Measurements from ENCODE around the gene GABBR2. TPM values are rescaled to one million over a fixed set of nuclear protein-coding genes. Genes with fewer than 3 reads are reported as not detected.

Gene GABBR2
- total RNA-seq, 4 donors from 2014 or later = under 0.01 to 0.62 TPM; not detected in 2

DNA sequence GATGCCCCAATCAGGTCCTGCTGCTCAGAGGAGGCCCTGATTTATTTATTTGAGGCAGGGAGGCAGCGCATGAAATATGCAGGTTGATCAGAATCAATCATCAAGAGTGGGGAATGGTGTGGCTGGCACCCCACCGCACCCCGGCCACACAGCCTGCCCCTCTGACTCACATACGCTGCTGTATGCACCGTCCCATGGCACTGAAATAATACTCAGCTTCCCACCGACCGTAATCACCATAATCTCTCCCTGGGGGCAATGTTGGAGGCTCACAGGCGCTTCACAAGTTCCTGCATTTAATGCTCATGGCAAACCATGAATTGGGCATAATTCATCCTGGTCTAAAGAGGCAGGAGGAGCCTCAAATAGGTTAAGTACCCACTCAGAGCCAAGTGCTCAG, 312.1 kb downstream of the GABBR2 start:
- no peaks in the 10 kb centered on the region for H3K9me3 ChIP-seq
- H3K27ac ChIP-seq = no peak overlapping the region
- TF ChIP-seq CTCF (IDR thresholded peaks at IDR 0.05) (no peak), POLR2A (IDR thresholded peaks at IDR 0.05) (no peak)
- no peak overlapping the region for H3K4me3 ChIP-seq
- no peaks in the 10 kb centered on the region for H3K36me3 ChIP-seq
- intact Hi-C loops (cut with DNase I; ENCODE audit: low total_unique reads) = no loop called here
- no peaks in the 10 kb centered on the region for H3K4me1 ChIP-seq
- H3K27me3 ChIP-seq = no peaks in the 10 kb centered on the region
- no peak for DNase-seq

DNA sequence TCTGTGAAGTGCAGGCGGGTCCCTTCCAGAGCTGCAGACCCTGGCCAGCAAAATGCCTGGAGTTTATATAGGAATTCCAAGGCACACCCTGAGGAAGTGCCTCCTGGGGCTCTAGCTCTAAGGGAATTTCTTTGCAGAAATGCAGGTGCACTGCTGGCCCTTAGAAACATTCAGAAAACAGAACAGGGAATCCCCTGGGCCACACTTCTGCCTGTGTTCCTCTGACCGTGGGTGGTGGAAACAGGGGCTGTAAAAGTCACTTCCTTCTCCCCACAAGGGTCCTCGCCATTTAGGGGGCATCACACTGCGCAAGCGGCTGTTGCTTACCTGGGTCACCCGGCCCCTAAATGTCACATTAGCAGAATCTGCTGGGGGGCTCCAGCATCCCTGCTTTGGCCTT, 312.5 kb downstream of the GABBR2 start:
- H3K36me3 ChIP-seq = no peaks in the 10 kb centered on the region

DNA sequence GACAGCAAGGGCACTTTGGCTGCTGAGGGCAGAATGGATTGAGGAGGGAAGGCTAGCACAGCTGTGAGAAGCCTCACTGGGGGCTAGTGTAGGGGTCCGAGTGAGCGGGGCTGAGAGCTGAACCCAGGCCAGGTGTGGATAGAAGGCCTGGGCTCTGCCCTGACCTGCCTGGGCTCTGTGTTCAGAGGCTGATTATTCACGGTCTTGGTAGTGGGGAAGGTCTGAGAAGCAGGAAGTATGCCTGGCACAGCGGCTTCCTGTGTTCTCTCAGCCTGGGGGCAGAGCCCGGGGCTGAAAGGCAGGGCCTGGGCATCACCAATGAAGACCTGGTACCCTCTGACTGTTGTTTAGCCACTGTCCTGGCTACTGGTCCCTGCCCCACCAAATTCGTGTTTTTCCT, 316.9 kb downstream of the GABBR2 start:
- no peaks in the 10 kb centered on the region for H3K36me3 ChIP-seq
- DNase-seq = no peak
- no peaks in the 10 kb centered on the region for H3K4me1 ChIP-seq
- no peak for TF ChIP-seq CTCF (IDR thresholded peaks at IDR 0.05)
- no peak for TF ChIP-seq POLR2A (IDR thresholded peaks at IDR 0.05)
- intact Hi-C loops (cut with DNase I; ENCODE audit: low total_unique reads) = no loop called here
- no peaks in the 10 kb centered on the region for H3K27me3 ChIP-seq
- H3K4me3 ChIP-seq = no peak overlapping the region
- no peaks in the 10 kb centered on the region for H3K9me3 ChIP-seq
- H3K27ac ChIP-seq = no peak overlapping the region

More for the DNA sequence above, 312.5 kb downstream of the GABBR2 start:
- TF ChIP-seq POLR2A (IDR thresholded peaks at IDR 0.05) (no peak), CTCF (IDR thresholded peaks at IDR 0.05) (no peak)
- H3K27me3 ChIP-seq = no peaks in the 10 kb centered on the region
- no peaks in the 10 kb centered on the region for H3K4me1 ChIP-seq
- H3K27ac ChIP-seq = no peak overlapping the region
- intact Hi-C loops (cut with DNase I; ENCODE audit: low total_unique reads) = no loop called here
- no peak for DNase-seq
- H3K9me3 ChIP-seq = no peaks in the 10 kb centered on the region
- no peak overlapping the region for H3K4me3 ChIP-seq

- DNase-seq = no peak
- no peaks in the 10 kb centered on the region for H3K9me3 ChIP-seq
- H3K36me3 ChIP-seq = no peaks in the 10 kb centered on the region
- H3K27me3 ChIP-seq = no peaks in the 10 kb centered on the region
- no peak overlapping the region for H3K4me3 ChIP-seq
- intact Hi-C loops (cut with DNase I; ENCODE audit: low total_unique reads) = no loop called here
- TF ChIP-seq CTCF (IDR thresholded peaks at IDR 0.05) (no peak), POLR2A (IDR thresholded peaks at IDR 0.05) (no peak)
- H3K27ac ChIP-seq = no peak overlapping the region
- no peaks in the 10 kb centered on the region for H3K4me1 ChIP-seq
These were observed 317.3 kb downstream of the GABBR2 start for GRCh38 chr9:98391406-98391805.

DNA sequence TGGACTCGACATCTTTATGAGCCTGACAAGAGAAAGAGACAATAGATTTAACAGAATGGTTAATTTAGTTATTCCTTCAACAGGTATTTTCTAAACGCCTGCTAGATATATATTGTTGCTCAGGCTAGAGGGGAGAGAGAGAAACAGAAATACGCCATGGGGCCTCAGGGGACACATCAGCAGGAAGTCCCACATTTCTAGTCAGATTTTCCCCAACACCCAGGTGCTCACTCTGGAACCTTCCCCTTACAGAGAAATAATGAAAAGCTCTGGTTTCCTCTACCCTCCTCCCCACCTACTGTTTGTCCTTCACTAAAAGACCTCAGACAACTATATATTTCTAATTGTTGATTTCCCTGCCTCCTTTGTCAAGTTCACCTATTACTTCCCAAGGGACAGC, 323.0 kb downstream of the GABBR2 start:
- intact Hi-C loops (cut with DNase I; ENCODE audit: low total_unique reads) = no loop called here
- H3K4me1 ChIP-seq = no peaks in the 10 kb centered on the region
- no peaks in the 10 kb centered on the region for H3K27me3 ChIP-seq
- DNase-seq = no peak
- H3K27ac ChIP-seq = no peak overlapping the region
- no peaks in the 10 kb centered on the region for H3K9me3 ChIP-seq
- no peaks in the 10 kb centered on the region for H3K36me3 ChIP-seq
- no peak overlapping the region for H3K4me3 ChIP-seq
- no peak for TF ChIP-seq POLR2A (IDR thresholded peaks at IDR 0.05)
- TF ChIP-seq CTCF (IDR thresholded peaks at IDR 0.05) = no peak

Measured in uterus (tissue), 4 donors.